Measurements from ENCODE around the gene ZMIZ1.
"Not testable (repeated sequence)": the region's sequence is repeated elsewhere in the genome, so short reads cannot be mapped to it uniquely, and the experiment has no call there.

The ZMIZ1 gene

GRCh38 chr10:79025199-79025832 is 43.5 kb upstream of the ZMIZ1 start:
- no peaks in the 10 kb centered on the region for H3K36me3 ChIP-seq (ENCODE audit: control insufficient read depth, low read depth, low read length)
- H3K27ac ChIP-seq (ENCODE audit: low read length), result no peak overlapping the region

GRCh38 chr10:79026341-79026761 is 42.4 kb upstream of the ZMIZ1 start:
- no peak overlapping the region for H3K9ac ChIP-seq (ENCODE audit: low read length)
- peaks cover 6% of the 10 kb centered on the region for H3K4me1 ChIP-seq (ENCODE audit: control insufficient read depth, low read depth, low read length)
- H3K27ac ChIP-seq (ENCODE audit: low read length), result no peak overlapping the region
- no peak overlapping the region for H3K4me3 ChIP-seq (ENCODE audit: low read length)
- no peaks in the 10 kb centered on the region for H3K36me3 ChIP-seq (ENCODE audit: control insufficient read depth, low read depth, low read length)
- no peaks in the 10 kb centered on the region for H3K9me3 ChIP-seq (ENCODE audit: control insufficient read depth, low read depth, low read length)
- no peaks in the 10 kb centered on the region for H3K27me3 ChIP-seq (ENCODE audit: control insufficient read depth, insufficient read depth, low read length)

More at GRCh38 chr10:79025199-79025832, 43.5 kb upstream of the ZMIZ1 start:
- H3K27me3 ChIP-seq (ENCODE audit: control insufficient read depth, insufficient read depth, low read length), result no peaks in the 10 kb centered on the region
- H3K9me3 ChIP-seq (ENCODE audit: control insufficient read depth, low read depth, low read length), result no peaks in the 10 kb centered on the region
- no peak overlapping the region for H3K9ac ChIP-seq (ENCODE audit: low read length)
- H3K4me1 ChIP-seq (ENCODE audit: control insufficient read depth, low read depth, low read length), result peaks cover 6% of the 10 kb centered on the region
- H3K4me3 ChIP-seq (ENCODE audit: low read length), result no peak overlapping the region

GRCh38 chr10:79026806-79027146 is 42.0 kb upstream of the ZMIZ1 start:
- Histone ChIP-seq H3K9ac (ENCODE audit: low read length) (no peak overlapping the region), H3K9me3 (ENCODE audit: control insufficient read depth, low read depth, low read length) (no peaks in the 10 kb centered on the region), H3K27me3 (ENCODE audit: control insufficient read depth, insufficient read depth, low read length) (no peaks in the 10 kb centered on the region), H3K36me3 (ENCODE audit: control insufficient read depth, low read depth, low read length) (no peaks in the 10 kb centered on the region), H3K4me1 (ENCODE audit: control insufficient read depth, low read depth, low read length) (peaks cover 6% of the 10 kb centered on the region), H3K4me3 (ENCODE audit: low read length) (no peak overlapping the region), H3K27ac (ENCODE audit: low read length) (no peak overlapping the region)

DNA sequence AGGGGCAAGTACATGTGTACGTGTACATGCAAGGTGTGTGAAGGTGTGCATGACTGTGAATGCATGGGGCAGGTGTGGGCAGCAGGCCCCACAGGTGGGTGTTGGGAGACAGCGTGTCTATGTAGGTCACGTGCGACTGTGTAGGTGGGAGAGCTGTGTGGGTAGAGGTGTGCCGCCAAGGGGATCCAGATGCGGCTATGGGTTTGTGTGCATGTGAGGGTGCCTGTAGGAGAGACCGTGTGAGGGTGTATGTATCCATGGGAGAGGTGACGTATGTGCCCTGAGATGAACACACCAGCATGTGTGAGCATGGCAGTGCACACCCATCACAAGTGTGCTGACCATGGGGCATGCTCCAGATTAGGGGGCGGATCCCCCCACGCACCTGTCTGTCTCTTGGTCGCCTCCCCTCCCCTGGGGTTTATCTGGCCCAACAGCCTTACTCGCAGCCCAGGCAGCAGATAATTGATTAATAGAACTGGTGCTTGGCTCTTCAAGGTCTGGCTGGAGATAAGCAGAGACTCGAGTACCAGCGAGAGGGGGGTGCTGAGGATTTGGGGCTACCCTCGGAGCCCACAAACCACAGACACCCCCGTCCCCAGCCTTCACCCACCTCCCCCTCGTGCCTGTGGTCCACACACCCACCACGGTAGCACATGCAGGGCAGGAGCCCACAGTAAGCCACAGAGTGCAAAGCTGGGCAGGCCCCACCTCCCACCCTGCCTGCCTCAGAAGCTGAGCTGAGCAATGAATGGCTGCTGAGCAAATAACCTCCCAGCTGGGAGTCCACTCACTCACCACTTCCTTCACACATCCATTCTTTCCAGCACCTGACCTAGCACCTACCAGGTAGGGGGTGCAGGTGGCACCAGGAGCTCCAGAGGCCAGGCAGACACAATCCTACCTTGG is 41.4 kb upstream of the ZMIZ1 start:
- Histone ChIP-seq H3K27ac (ENCODE audit: low read length) (no peak overlapping the region), H3K4me1 (ENCODE audit: control insufficient read depth, low read depth, low read length) (peaks cover 6% of the 10 kb centered on the region)

DNA sequence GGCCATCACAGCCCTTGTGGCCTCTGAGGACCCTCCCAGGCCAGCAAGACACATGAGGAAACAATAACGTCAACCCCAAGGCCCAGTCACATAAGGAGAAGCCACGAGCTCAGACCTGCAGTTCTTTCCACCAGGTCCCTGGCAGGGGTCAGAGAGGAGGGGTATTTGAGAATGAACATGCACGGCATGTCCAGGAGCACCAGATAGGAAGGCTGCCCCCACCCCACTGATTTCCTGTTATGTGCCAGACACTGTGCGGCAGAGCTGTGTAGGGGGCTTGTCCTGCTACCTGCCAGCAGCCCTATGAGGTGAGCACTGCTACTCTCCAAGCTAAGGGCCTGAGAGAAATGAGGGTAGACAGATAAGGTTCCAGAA is 40.7 kb upstream of the ZMIZ1 start:
- no peak overlapping the region for H3K4me3 ChIP-seq (ENCODE audit: low read length)
- H3K9me3 ChIP-seq (ENCODE audit: control insufficient read depth, low read depth, low read length), result no peaks in the 10 kb centered on the region
- H3K4me1 ChIP-seq (ENCODE audit: control insufficient read depth, low read depth, low read length), result peaks cover 6% of the 10 kb centered on the region
- H3K36me3 ChIP-seq (ENCODE audit: control insufficient read depth, low read depth, low read length), result no peaks in the 10 kb centered on the region
- no peak overlapping the region for H3K9ac ChIP-seq (ENCODE audit: low read length)
- H3K27ac ChIP-seq (ENCODE audit: low read length), result no peak overlapping the region
- no peaks in the 10 kb centered on the region for H3K27me3 ChIP-seq (ENCODE audit: control insufficient read depth, insufficient read depth, low read length)

More for the DNA sequence above, 41.4 kb upstream of the ZMIZ1 start:
- Histone ChIP-seq H3K9ac (ENCODE audit: low read length) (no peak overlapping the region), H3K36me3 (ENCODE audit: control insufficient read depth, low read depth, low read length) (no peaks in the 10 kb centered on the region), H3K27me3 (ENCODE audit: control insufficient read depth, insufficient read depth, low read length) (no peaks in the 10 kb centered on the region), H3K4me3 (ENCODE audit: low read length) (no peak overlapping the region), H3K9me3 (ENCODE audit: control insufficient read depth, low read depth, low read length) (no peaks in the 10 kb centered on the region)

GRCh38 chr10:79028451-79029010 is 40.2 kb upstream of the ZMIZ1 start:
- Histone ChIP-seq H3K27ac (ENCODE audit: low read length) (no peak overlapping the region), H3K9me3 (ENCODE audit: control insufficient read depth, low read depth, low read length) (no peaks in the 10 kb centered on the region), H3K36me3 (ENCODE audit: control insufficient read depth, low read depth, low read length) (no peaks in the 10 kb centered on the region), H3K9ac (ENCODE audit: low read length) (no peak overlapping the region), H3K4me3 (ENCODE audit: low read length) (no peak overlapping the region), H3K4me1 (ENCODE audit: control insufficient read depth, low read depth, low read length) (peaks cover 6% of the 10 kb centered on the region), H3K27me3 (ENCODE audit: control insufficient read depth, insufficient read depth, low read length) (no peaks in the 10 kb centered on the region)

DNA sequence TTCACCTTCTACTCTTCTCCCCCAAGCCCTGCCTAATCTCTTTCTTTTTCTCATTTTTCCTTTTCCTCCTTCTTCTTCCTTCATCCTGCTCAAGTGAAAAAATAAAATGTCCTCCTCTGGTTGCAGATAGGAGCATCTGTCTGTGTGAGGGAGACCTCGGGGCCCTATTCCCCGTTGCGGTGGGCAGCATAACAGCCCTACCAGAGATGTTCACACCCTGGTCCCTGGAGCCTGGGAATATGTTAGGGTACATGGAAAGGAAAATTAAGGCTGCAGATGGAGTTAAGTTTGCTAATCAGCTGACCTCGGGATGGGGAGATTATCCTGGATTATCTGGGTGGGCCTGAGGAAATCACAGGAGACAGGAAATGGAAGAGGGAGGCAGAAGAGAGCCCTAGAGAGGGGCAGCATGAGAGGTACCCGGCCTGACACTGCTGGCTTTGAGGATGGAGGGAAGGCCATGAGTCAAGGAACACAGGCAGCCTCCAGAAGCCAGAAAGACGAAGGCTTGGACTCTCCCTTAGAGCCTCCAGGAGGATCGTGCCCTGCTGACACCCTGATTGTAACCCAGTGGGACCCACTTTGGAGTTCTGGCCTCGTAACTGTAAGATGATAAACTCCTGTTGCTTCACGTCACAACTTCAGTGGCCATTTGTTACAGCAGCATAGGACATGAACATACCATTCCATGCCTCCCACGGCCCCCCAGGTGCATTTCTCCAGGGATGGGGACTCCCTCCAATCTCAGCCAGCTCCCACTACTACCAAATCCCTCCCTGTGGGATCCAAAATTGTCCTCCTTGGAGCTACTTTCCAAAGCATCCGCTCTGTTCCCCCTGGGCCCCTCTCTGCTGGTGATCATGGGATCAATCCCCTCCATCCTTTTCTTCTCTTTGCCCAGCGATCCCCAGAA is 39.0 kb upstream of the ZMIZ1 start:
- H3K4me3 ChIP-seq (ENCODE audit: low read length), result no peak overlapping the region
- no peaks in the 10 kb centered on the region for H3K27me3 ChIP-seq (ENCODE audit: control insufficient read depth, insufficient read depth, low read length)
- no peaks in the 10 kb centered on the region for H3K9me3 ChIP-seq (ENCODE audit: control insufficient read depth, low read depth, low read length)
- peaks cover 3% of the 10 kb centered on the region for H3K4me1 ChIP-seq (ENCODE audit: control insufficient read depth, low read depth, low read length)
- no peaks in the 10 kb centered on the region for H3K36me3 ChIP-seq (ENCODE audit: control insufficient read depth, low read depth, low read length)
- H3K27ac ChIP-seq (ENCODE audit: low read length), result no peak overlapping the region
- no peak overlapping the region for H3K9ac ChIP-seq (ENCODE audit: low read length)

DNA sequence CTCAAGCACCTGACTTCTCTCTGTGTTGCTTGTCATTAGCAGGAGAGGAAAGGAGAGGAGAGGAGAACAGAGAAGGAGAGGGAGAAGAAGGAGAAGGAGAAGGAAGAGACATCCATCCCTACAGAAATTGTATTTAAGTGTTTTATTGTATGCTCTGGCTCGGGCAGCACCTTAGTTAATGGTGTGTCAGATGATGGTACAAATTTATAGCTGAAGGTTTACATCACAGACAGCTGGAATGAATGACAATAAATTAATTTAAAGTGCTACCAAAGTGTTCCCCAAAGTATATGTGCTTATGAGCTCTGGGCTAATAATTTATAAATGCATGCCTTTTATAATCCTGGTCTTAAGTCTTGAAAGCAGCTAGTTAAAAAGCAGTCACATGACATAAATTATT is 38.1 kb upstream of the ZMIZ1 start:
- H3K4me3 ChIP-seq (ENCODE audit: low read length), result no peak overlapping the region
- H3K9me3 ChIP-seq (ENCODE audit: control insufficient read depth, low read depth, low read length), result no peaks in the 10 kb centered on the region
- no peaks in the 10 kb centered on the region for H3K27me3 ChIP-seq (ENCODE audit: control insufficient read depth, insufficient read depth, low read length)
- H3K27ac ChIP-seq (ENCODE audit: low read length), result no peak overlapping the region
- no peaks in the 10 kb centered on the region for H3K4me1 ChIP-seq (ENCODE audit: control insufficient read depth, low read depth, low read length)
- H3K36me3 ChIP-seq (ENCODE audit: control insufficient read depth, low read depth, low read length), result no peaks in the 10 kb centered on the region
- no peak overlapping the region for H3K9ac ChIP-seq (ENCODE audit: low read length)

- no peak overlapping the region for H3K27ac ChIP-seq (ENCODE audit: low read length)
- no peaks in the 10 kb centered on the region for H3K9me3 ChIP-seq (ENCODE audit: control insufficient read depth, low read depth, low read length)
- no peaks in the 10 kb centered on the region for H3K27me3 ChIP-seq (ENCODE audit: control insufficient read depth, insufficient read depth, low read length)
- no peak overlapping the region for H3K9ac ChIP-seq (ENCODE audit: low read length)
- no peaks in the 10 kb centered on the region for H3K4me1 ChIP-seq (ENCODE audit: control insufficient read depth, low read depth, low read length)
- no peak overlapping the region for H3K4me3 ChIP-seq (ENCODE audit: low read length)
- H3K36me3 ChIP-seq (ENCODE audit: control insufficient read depth, low read depth, low read length), result no peaks in the 10 kb centered on the region
These were observed 37.0 kb upstream of the ZMIZ1 start for GRCh38 chr10:79031723-79032122.

- no peaks in the 10 kb centered on the region for H3K27me3 ChIP-seq (ENCODE audit: control insufficient read depth, insufficient read depth, low read length)
- no peaks in the 10 kb centered on the region for H3K9me3 ChIP-seq (ENCODE audit: control insufficient read depth, low read depth, low read length)
- no peak overlapping the region for H3K27ac ChIP-seq (ENCODE audit: low read length)
- H3K36me3 ChIP-seq (ENCODE audit: control insufficient read depth, low read depth, low read length), result no peaks in the 10 kb centered on the region
- peaks cover 7% of the 10 kb centered on the region for H3K4me1 ChIP-seq (ENCODE audit: control insufficient read depth, low read depth, low read length)
- H3K4me3 ChIP-seq (ENCODE audit: low read length), result no peak overlapping the region
- H3K9ac ChIP-seq (ENCODE audit: low read length), result no peak overlapping the region
These were observed 34.4 kb upstream of the ZMIZ1 start for GRCh38 chr10:79034271-79034876.

DNA sequence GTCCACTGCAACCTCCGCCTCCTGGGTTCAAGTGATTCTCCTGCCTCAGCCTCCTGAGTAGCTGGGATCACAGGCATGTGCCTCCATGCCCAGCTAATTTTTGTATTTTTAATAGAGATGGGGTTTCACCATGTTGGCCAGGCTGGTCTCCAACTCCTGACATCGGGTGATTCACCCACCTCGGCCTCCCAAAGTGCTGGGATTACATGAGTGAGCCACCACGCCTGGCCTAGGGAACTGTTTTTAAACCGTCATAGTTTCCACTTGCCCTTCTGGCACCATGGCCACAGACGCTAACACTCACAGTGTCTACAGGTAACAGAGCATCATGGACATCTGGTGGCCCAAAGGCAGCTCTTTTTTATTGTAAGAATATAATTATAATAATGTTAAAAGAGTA is 32.4 kb upstream of the ZMIZ1 start:
- H3K9me3 ChIP-seq (ENCODE audit: control insufficient read depth, low read depth, low read length); H3K27me3 ChIP-seq (ENCODE audit: control insufficient read depth, insufficient read depth, low read length); H3K4me3 ChIP-seq (ENCODE audit: low read length); H3K9ac ChIP-seq (ENCODE audit: low read length); H3K36me3 ChIP-seq (ENCODE audit: control insufficient read depth, low read depth, low read length); H3K27ac ChIP-seq (ENCODE audit: low read length); H3K4me1 ChIP-seq (ENCODE audit: control insufficient read depth, low read depth, low read length): not testable (repeated sequence)
